Tibial artery (tissue), 4 donors: ENCODE results near the gene ACBD4.

ENCODE experiments used
- DNase-seq, 2 donors: peaks; one replicate each; pipeline ENCODE4 v3.0.0-alpha.2; 2019
- H3K27ac ChIP-seq, 2 donors: fragments of 200-600 bp; sonication (generic) in 1 of 2; 1 replicate in 1 of 2; 2 replicates in 1 of 2; pipeline ENCODE4 v1.5.1; 2018 to 2019; ENCODE audit warnings: mild to moderate bottlenecking in 1 of 2
- H3K27me3 ChIP-seq, 2 donors: fragments of 200-600 bp; sonication (generic) in 1 of 2; one replicate each; pipeline versions ENCODE4 v1.5.1 to v1.6.0; 2016 to 2019
- H3K36me3 ChIP-seq, 3 donors: fragments of 200-600 bp; sonication (generic) in 2 of 3; one replicate each; pipeline ENCODE4 v1.5.1; 2016 to 2019; ENCODE audit warnings: mild to moderate bottlenecking in 2 of 3
- H3K4me1 ChIP-seq, 4 donors: fragments of 200-600 bp; sonication (generic) in 2 of 4; 1 replicate in 3 of 4; 2 replicates in 1 of 4; pipeline ENCODE4 v1.5.1; 2016 to 2019
- H3K4me3 ChIP-seq, 2 donors: fragments of 200-600 bp; sonication (generic) in 1 of 2; 1 replicate in 1 of 2; 2 replicates in 1 of 2; pipeline ENCODE4 v1.5.1; 2018 to 2019; ENCODE audit warnings: mild to moderate bottlenecking in 2 of 2
- H3K9me3 ChIP-seq, 3 donors: fragments of 200-600 bp; sonication (generic) in 1 of 3; one replicate each; pipeline ENCODE4 v1.5.1; 2016 to 2019
- CTCF ChIP-seq, 2 experiments: fragments of 200-600 bp in 1 of 2; fragments of 450-650 bp in 1 of 2; IDR thresholded peaks; one replicate each; pipeline ENCODE4 v1.5.1; 2017 to 2019; ENCODE audit warnings: antibody characterized with exemption in 2 of 2, mild to moderate bottlenecking in 1 of 2, moderate library complexity in 1 of 2
- intact Hi-C: fragments of 100-400 bp; cut with DNase I; formaldehyde crosslinking; loops from one replicate; pipeline ENCODE4 v1.15.0; 2023; ENCODE audit warnings: low total_unique reads

ACBD4 gene

GRCh38 chr17:45114117-45114932 is 21.2 kb upstream of the ACBD4 start:
- TF ChIP-seq CTCF (IDR thresholded peaks at IDR 0.05): no peak
- H3K4me1 ChIP-seq: peaks cover 4 to 45% (median 32%) of the 10 kb centered on the region in 4 donors
- H3K27ac ChIP-seq: peak overlapping the region; percentile 87 to 91
- peaks cover 32 to 75% (median 66%) of the 10 kb centered on the region in 3 donors for H3K36me3 ChIP-seq
- H3K27me3 ChIP-seq: no peaks in the 10 kb centered on the region
- H3K4me3 ChIP-seq: no peak overlapping the region
- no peaks in the 10 kb centered on the region for H3K9me3 ChIP-seq
- intact Hi-C loops: no loop called here
- no peak for DNase-seq

GRCh38 chr17:45115015-45115625 is 20.4 kb upstream of the ACBD4 start:
- Histone ChIP-seq H3K4me3 (no peak overlapping the region), H3K9me3 (no peaks in the 10 kb centered on the region), H3K36me3 (peaks cover 40 to 83% (median 73%) of the 10 kb centered on the region in 3 donors), H3K4me1 (peaks cover 4 to 37% (median 27%) of the 10 kb centered on the region in 4 donors), H3K27ac (peak overlapping the region; percentile 87 to 91), H3K27me3 (no peaks in the 10 kb centered on the region)
- intact Hi-C loops: no loop called here
- no peak for TF ChIP-seq CTCF (IDR thresholded peaks at IDR 0.05)
- no peak for DNase-seq

- TF ChIP-seq CTCF (IDR thresholded peaks at IDR 0.05): no peak
- no peak overlapping the region for H3K4me3 ChIP-seq
- H3K4me1 ChIP-seq: peaks cover 3 to 30% (median 20%) of the 10 kb centered on the region in 4 donors
- intact Hi-C loops: no loop called here
- no peaks in the 10 kb centered on the region for H3K9me3 ChIP-seq
- H3K36me3 ChIP-seq: peaks cover 42 to 90% (median 79%) of the 10 kb centered on the region in 3 donors
- H3K27me3 ChIP-seq: no peaks in the 10 kb centered on the region
- DNase-seq: no peak
- H3K27ac ChIP-seq: peak overlapping the region in 1 of 2 donors; percentile 29
Measured at GRCh38 chr17:45115871-45116270, 19.6 kb upstream of the ACBD4 start.

- no peaks in the 10 kb centered on the region for H3K27me3 ChIP-seq
- H3K27ac ChIP-seq: peak overlapping the region in 1 of 2 donors; percentile 29
- no peak for TF ChIP-seq CTCF (IDR thresholded peaks at IDR 0.05)
- peaks cover 42 to 94% (median 79%) of the 10 kb centered on the region in 3 donors for H3K36me3 ChIP-seq
- no peak for DNase-seq
- H3K9me3 ChIP-seq: no peaks in the 10 kb centered on the region
- H3K4me3 ChIP-seq: no peak overlapping the region
- intact Hi-C loops: no loop called here
- H3K4me1 ChIP-seq: peaks cover 0 to 28% (median 13%) of the 10 kb centered on the region in 4 donors
Measured at GRCh38 chr17:45116434-45117016, 19.0 kb upstream of the ACBD4 start.

GRCh38 chr17:45117334-45117733 is 18.2 kb upstream of the ACBD4 start:
- intact Hi-C loops: no loop called here
- Histone ChIP-seq H3K27me3 (no peaks in the 10 kb centered on the region), H3K4me3 (no peak overlapping the region), H3K4me1 (peaks cover 0 to 28% (median 5%) of the 10 kb centered on the region in 4 donors), H3K9me3 (no peaks in the 10 kb centered on the region), H3K27ac (peak overlapping the region in 1 of 2 donors; percentile 29), H3K36me3 (peaks cover 40 to 88% (median 76%) of the 10 kb centered on the region in 3 donors)
- no peak for TF ChIP-seq CTCF (IDR thresholded peaks at IDR 0.05)
- no peak for DNase-seq
